T-helper 1 cell (primary cell): ENCODE results near the gene NPTXR.
"Not testable (repeated sequence)": the region's sequence is repeated elsewhere in the genome, so short reads cannot be mapped to it uniquely, and the experiment has no call there.

Experiments used
- DNase-seq, 5 donors: peaks; one replicate each; pipeline ENCODE4 v3.0.0-alpha.2; 2012 to 2020

The NPTXR gene

GRCh38 chr22:38830026-38830844 is 13.6 kb downstream of the NPTXR start:
- no peak for DNase-seq

GRCh38 chr22:38829485-38829884 is 14.3 kb downstream of the NPTXR start:
- no peak for DNase-seq

DNA sequence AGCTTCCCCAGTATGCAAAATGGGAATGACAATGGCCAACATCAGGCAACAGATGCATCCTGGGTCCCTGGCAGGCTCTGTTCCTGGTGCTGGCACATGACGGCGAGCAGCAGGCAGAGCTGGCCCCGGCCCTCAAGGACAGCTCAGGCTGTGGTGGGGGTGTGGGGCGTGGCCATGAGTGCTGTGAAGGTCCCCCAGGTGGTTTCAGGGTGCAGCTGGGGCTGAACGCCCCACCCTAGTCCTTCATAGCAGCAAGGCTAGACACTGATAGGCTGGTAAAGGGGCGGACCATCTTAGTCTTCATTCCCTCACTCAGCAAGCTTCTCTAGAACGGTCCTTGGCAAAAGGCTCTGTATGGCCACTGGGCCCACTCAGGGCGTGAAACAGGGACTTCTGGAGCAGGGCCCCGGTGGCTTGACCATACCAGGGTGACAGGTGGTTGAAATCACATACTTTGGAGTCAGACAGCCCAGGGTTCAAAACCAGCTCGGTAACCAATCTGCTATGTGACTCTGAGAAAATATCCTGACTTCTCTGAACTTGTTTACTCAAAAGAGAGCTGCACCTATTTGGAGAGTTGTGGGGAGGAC is 15.1 kb downstream of the NPTXR start:
- DNase-seq: no peak

GRCh38 chr22:38828191-38828590 is 15.6 kb downstream of the NPTXR start:
- no peak for DNase-seq

DNA sequence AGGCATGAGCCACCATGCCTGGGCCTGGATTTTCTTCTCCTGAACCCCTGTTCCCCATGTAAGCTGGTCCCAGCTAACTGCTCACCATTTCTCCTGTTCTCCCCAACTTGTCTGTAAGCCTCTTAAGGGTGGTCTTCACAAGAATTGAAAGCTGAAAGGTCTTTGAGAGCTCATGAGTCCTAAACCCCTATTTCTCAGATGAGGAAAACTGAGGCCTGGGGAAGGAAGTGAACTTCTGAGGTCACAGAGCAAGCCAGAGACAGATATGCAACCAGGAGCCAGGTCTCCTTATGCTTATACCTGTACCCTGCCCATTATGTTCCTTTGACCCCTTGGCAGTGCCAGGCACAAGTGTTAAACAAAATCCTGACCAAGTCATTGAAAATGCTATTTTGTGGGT is 16.3 kb downstream of the NPTXR start:
- DNase-seq: no peak

DNA sequence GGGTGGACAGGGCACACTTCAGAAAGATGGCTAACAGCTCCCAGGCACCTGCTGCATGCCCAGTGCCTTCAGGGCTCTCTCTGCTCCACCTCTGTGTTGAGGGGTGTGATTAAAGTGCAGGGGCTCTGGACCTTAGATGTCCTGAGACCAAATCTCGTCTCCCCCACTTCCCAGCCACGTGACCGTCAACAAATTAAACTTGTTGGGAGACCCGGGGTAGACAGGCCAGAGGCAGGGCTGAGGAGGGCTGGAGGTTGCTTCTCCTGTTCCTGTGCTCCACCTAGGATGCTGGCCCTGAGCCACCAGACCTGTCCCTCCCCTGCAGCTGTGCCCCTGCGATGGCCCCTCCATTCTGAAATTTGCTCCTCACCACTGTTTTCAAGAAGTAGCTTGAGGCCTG is 17.0 kb downstream of the NPTXR start:
- DNase-seq: no peak

- DNase-seq: no peak
These were observed 17.4 kb downstream of the NPTXR start for GRCh38 chr22:38826386-38826785.

- DNase-seq: peak in 2 of 5 donors; percentile 28 to 41
These were observed 19.2 kb downstream of the NPTXR start for GRCh38 chr22:38824585-38824984.

GRCh38 chr22:38823637-38824036 is 20.2 kb downstream of the NPTXR start:
- DNase-seq: no peak

DNA sequence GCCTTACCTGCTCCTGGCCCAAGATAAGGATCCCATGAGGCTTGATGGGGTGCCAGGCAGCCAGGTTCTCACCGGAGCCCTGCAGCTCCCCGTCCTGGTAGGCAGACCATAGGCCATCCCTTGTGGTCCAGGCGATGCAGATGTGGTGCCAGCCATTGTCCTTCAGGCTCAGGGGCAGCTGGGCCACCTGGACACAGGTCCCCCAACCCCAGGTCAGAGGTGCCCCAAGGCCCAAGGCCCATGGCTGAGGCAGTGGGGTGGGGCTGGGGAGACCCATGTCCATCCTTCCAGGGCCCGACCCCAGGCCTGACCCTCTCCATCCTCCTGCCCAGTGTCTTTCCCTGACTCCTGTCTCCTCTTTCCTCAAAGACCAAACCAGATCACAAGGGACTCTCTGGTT is 20.8 kb downstream of the NPTXR start:
- DNase-seq: no peak

DNA sequence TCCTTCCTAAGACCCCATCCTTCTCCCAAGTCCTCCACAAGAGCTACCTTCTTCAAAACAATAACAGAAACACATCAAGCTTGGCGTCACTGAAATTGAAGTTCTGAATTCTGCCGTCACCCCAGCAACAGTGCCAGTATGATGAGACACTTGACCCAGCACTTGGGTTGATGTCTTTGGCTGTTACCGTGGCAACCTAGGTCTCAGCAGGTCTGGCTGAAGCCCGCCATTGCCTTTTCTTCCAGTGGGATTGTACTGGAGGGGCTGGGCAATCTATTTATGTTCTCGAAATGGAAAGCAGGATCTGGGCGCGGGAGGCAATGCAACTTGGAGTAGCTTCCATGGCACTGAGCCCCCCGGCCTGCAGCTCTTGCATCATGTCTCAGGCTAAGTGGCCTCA is 23.8 kb downstream of the NPTXR start:
- no peak for DNase-seq

DNA sequence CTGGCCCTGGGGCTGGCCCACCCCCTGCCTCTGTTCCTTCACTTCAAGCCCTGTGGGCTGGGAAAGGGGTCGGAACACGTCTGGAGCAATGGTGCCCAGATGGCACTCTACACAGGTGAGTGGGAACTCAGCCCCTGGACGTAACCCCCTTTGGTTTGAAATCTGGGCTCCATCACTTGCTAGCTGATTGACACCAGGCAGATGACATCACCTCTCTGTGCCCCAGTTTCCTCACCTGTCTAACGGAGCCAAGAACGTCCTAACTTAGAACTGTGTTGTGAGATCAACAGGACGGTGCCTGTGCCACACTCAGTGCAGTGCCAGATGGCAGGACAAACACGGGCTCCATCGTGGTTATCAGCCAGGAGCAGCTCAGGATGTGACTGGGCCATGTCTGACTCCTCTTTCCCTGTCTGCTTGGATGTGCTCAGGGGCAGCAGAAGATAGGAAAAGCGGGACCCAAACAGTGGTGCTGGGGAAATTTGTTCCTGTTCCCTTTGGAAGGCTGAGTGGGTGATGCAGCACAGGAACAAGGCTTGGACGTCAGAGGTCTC is 24.4 kb downstream of the NPTXR start:
- no peak for DNase-seq

GRCh38 chr22:38817196-38817595 is 26.6 kb downstream of the NPTXR start:
- no peak for DNase-seq

DNA sequence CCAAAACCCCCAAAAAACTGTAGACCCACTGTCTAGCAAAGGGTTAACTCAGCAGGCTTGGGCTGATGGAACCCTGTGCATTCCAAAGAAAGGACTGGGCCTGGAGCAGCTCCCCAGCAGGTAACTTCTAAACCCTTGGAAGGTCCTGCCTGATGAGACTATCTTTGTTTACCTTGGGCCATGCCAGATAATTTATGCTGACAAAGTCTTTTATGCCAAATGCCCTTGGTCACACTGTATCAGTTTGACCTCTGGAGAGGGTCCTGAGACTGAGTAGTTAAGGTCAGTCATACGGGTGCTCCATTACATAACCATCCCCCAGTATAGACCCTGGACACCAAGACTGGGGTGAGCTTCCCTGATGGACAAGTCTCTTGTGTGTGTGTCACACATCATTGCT is 28.0 kb downstream of the NPTXR start:
- no peak for DNase-seq

DNA sequence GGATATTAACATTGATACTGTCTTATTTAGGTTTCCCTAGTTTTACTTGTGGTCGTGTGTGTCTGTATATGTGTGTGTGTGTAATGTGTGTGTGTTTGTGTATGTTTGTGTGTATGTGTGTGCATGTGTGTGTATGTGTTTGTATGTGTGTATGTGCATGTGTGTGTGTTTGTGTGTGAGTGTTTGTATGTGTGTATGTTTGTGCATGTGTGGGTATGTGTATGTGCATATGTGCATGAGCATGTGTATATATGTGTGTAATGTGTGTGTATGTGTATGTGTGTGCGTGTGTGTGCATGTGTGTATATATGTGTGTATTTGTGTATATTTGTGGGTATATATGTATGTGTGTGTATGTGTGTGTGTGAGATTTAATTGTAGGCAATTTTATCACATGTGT is 32.6 kb downstream of the NPTXR start:
- no peak for DNase-seq

- not testable (repeated sequence) for DNase-seq
These were observed 38.7 kb downstream of the NPTXR start for GRCh38 chr22:38805041-38805593.

- no peak for DNase-seq
These were observed 41.1 kb downstream of the NPTXR start for GRCh38 chr22:38802671-38803121.

DNA sequence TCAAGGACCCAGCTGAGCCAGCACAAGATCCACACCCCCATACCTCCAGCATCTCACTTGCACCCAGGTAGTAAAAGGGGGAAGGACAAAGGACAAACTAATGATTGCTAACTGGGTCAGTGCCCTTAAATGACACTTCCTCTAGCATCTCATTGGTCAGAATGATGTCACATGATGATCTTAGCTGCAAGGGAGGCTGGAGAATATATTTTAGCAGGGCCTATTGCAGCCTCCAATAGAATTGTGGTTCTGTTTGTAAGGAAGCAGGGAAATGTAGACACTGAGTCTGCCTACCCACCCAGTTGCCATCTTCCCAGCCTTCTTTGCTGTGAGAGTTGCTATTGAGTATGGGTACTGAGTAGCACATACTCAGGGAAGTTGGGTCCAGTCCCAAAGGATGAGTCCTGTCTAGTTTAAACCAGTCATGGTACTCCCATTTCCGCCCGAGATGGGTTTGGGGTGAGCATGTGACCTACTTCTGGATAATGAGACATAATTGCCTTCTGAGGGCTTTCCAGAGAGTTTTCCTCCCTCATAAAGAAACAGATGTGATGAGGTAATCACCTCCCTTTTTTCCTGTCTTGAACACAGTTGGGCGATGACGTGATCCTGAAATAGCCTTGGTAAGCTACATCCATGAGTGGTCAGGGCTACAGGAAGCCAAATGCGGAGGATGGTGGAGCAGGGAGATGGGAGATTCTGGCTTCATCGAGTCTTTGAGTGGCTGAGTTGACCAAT is 44.4 kb downstream of the NPTXR start:
- DNase-seq: no peak

DNA sequence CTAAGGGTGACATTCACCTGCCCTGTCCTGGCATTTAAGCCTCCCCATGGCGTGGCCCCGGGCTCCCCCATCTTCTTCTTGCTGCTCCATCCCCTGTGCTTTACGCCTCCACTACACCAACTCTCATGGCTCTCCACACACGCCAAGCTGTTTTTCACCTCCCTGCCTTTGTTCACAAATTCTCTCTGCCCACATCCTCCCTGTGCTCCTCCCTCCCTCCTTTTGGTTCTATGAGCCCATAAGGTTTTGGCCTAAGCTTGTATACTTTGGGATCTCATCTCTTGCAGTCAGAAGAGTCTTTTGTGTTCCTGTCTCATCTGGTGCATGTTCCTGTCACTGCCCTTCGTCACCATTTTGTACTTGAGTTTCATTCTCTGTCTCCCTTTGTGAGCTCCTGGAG is 45.3 kb downstream of the NPTXR start:
- no peak for DNase-seq

GRCh38 chr22:38796262-38796957 is 47.4 kb downstream of the NPTXR start:
- no peak for DNase-seq

GRCh38 chr22:38795569-38795968 is 48.3 kb downstream of the NPTXR start:
- DNase-seq: no peak

DNA sequence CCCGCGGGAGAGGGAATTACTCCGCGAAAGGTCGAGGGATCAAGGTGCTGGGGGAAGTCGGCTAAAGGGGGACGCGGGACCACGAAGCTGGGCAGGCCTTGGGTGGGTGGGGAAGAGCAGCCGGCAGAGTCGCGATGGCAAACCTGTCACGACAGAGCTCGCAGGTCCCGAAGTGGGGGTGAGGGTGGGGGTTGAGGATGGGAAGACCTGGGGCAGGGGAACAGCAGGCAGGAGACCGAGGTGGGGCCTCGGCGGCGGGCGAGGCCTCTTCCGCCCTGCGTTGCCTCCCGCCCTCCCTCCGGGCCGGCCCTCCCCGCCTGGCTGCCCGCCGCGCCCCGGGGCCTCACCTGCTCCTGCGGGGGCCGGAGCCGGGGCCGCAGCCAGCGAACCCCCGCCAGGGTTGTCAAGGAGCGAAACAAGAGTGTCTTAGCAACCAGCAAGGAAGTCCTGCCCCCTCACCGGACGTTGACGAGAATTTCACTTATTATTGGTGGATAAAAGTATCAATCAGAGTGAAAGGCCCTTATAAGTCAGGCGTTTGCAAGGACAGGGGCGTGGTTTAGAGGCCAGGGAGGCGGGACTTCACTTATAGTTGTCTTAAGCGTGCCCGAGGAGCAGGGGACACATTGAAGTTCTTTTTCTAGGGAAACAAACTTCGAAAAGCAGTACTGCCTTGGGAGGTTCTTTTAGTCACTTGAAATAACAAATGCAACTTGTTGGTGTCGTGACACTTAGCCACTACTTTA is 49.9 kb downstream of the NPTXR start, which contains the start of gene DNAL4:
Gene DNAL4 (minus strand): TSS at position 423 of the 746 bp plus-strand sequence. CDS start 11,412 bp downstream, outside the sequence.
- peak; percentile 79 to 95 (median 88) for DNase-seq
